HEK293T (cell line): ENCODE results near the gene SGF29.
"Not testable (repeated sequence)": the region's sequence is repeated elsewhere in the genome, so short reads cannot be mapped to it uniquely, and the experiment has no call there.

Source experiments
- ARNT ChIP-seq: fragments of 450-650 bp; IDR thresholded peaks from 2 replicates; pipeline ENCODE4 v1.6.1; 2017; ENCODE audit warnings: mild to moderate bottlenecking
- FOXA1 ChIP-seq: fragments of 450-650 bp; IDR thresholded peaks from 2 replicates; pipeline ENCODE4 v1.6.1; 2016; ENCODE audit warnings: mild to moderate bottlenecking
- FOXK2 ChIP-seq: fragments of 450-650 bp; IDR thresholded peaks from 2 replicates; pipeline ENCODE4 v1.6.1; 2016; ENCODE audit warnings: mild to moderate bottlenecking
- FOXM1 ChIP-seq: fragments of 450-650 bp; IDR thresholded peaks from 2 replicates; pipeline ENCODE4 v1.6.1; 2017; ENCODE audit warnings: mild to moderate bottlenecking, borderline replicate concordance

- TF ChIP-seq FOXA1, ARNT, FOXK2, FOXM1: not testable (repeated sequence)
Observed at GRCh38 chr16:28545964-28546363, 7.8 kb upstream of the SGF29 start.
